Liver (tissue), 9 donors: ENCODE measurements around the gene GC. TPM values are rescaled to one million over a fixed set of nuclear protein-coding genes. Genes with fewer than 3 reads are reported as not detected.

Source experiments
- DNase-seq: peaks from one replicate; pipeline ENCODE4 v3.0.0-alpha.2; 2017; ENCODE audit warnings: low spot score
- H3K27ac ChIP-seq, 2 donors: one replicate each; pipeline ENCODE4 v1.7.0; 2013; ENCODE audit warnings: inconsistent platforms in 2 of 2, low read length in 2 of 2, control low read depth in 1 of 2, low read depth in 1 of 2, mild to moderate bottlenecking in 1 of 2
- H3K27me3 ChIP-seq, 4 donors: one replicate each; pipeline versions ENCODE4 v1.6.1 to v1.7.0; 2013; ENCODE audit warnings: low read length in 3 of 4, inconsistent platforms in 1 of 4, mild to moderate bottlenecking in 1 of 4, moderate library complexity in 1 of 4; ENCODE audit not compliant: control insufficient read depth in 4 of 4, insufficient read depth in 4 of 4
- H3K36me3 ChIP-seq, 4 donors: one replicate each; pipeline versions ENCODE4 v1.6.1 to v1.7.0; 2013; ENCODE audit warnings: low read length in 3 of 4, mild to moderate bottlenecking in 3 of 4, low read depth in 1 of 4, moderate library complexity in 1 of 4; ENCODE audit not compliant: control insufficient read depth in 4 of 4, insufficient read depth in 3 of 4
- H3K4me1 ChIP-seq, 4 donors: one replicate each; pipeline versions ENCODE4 v1.6.1 to v1.7.0; 2013; ENCODE audit warnings: low read length in 3 of 4, mild to moderate bottlenecking in 3 of 4, moderate library complexity in 1 of 4; ENCODE audit not compliant: control insufficient read depth in 4 of 4, insufficient read depth in 4 of 4
- H3K4me3 ChIP-seq, 3 donors: one replicate each; pipeline versions ENCODE4 v1.6.1 to v1.7.0; 2013; ENCODE audit warnings: low read length in 3 of 3, control low read depth in 1 of 3, low read depth in 1 of 3, mild to moderate bottlenecking in 1 of 3
- H3K9ac ChIP-seq, 2 donors: one replicate each; pipeline ENCODE4 v1.7.0; 2013; ENCODE audit warnings: low read length in 2 of 2, mild to moderate bottlenecking in 2 of 2, moderate library complexity in 2 of 2, control low read depth in 1 of 2, low read depth in 1 of 2
- H3K9me3 ChIP-seq, 4 donors: one replicate each; pipeline versions ENCODE4 v1.6.1 to v1.7.0; 2013; ENCODE audit warnings: low read length in 3 of 4; ENCODE audit not compliant: control insufficient read depth in 4 of 4
- EGR1 ChIP-seq, 2 donors: IDR thresholded peaks; 2 replicates each; pipeline ENCODE4 v1.6.1; 2016 to 2018; ENCODE audit warnings: antibody characterized with exemption in 2 of 2, low read depth in 2 of 2
- FOXA1 ChIP-seq: IDR thresholded peaks from 2 replicates; pipeline ENCODE4 v1.6.1; 2016; ENCODE audit warnings: antibody characterized with exemption
- HNF4A ChIP-seq, 2 donors: conservative IDR thresholded peaks; 2 replicates each; pipeline ENCODE4 v1.6.1; 2016; ENCODE audit warnings: antibody characterized with exemption in 2 of 2, mild to moderate bottlenecking in 2 of 2
- HNF4G ChIP-seq: IDR thresholded peaks from 2 replicates; pipeline ENCODE4 v1.6.1; 2016; ENCODE audit warnings: antibody characterized with exemption
- RXRA ChIP-seq, 2 donors: IDR thresholded peaks; 2 replicates each; pipeline ENCODE4 v1.6.1; 2017 to 2018; ENCODE audit warnings: antibody characterized with exemption in 2 of 2, mild to moderate bottlenecking in 1 of 2
- YY1 ChIP-seq: IDR thresholded peaks from 2 replicates; pipeline ENCODE4 v1.6.1; 2016; ENCODE audit warnings: antibody characterized with exemption, mild to moderate bottlenecking
- WGBS: extraction: QIAGEN DNeasy Blood & Tissue Kit; methylation state at CpG from one replicate; pipeline ENCODE4 v1.1.7; 2013; 5-methylcytosine and 5-hydroxymethylcytosine counted together
- polyA plus RNA-seq, 2 donors: library from polyadenylated mRNA; stranded (reverse) in 1 of 2; unstranded in 1 of 2; fragments of 200-250 nt in 1 of 2; fragments of >200 nt in 1 of 2; fragmentation: Nextera tagmentation in 1 of 2; extraction: Ambion mirVana in 1 of 2; gene quantifications; one replicate each; pipeline versions ENCODE4 v1.2.1 to v1.2.3, GENCODE V29; 2013 to 2015
- total RNA-seq, 2 donors: library from RNA; depleted of rRNA; stranded (reverse); fragments of >200 nt; gene quantifications; one replicate each; pipeline ENCODE4 v1.2.3, GENCODE V29; 2014
- TF ChIP-seq, protein P1 (sequence below): fragments of 150-350 bp; IDR thresholded peaks from 2 replicates; pipeline ENCODE4 v1.5.1; 2017; ENCODE audit warnings: improper control_type of control experiment, low read depth, low read length; ENCODE audit not compliant: missing input control
- donor health status: healthy.
- donor health status: healthy.
- donor health status: healthy.
- donor health status: healthy.
- donor health status: healthy.

Gene GC
- total and polyA plus RNA-seq, 4 donors = 1,801 to 4,674 (median 2,937) TPM

DNA sequence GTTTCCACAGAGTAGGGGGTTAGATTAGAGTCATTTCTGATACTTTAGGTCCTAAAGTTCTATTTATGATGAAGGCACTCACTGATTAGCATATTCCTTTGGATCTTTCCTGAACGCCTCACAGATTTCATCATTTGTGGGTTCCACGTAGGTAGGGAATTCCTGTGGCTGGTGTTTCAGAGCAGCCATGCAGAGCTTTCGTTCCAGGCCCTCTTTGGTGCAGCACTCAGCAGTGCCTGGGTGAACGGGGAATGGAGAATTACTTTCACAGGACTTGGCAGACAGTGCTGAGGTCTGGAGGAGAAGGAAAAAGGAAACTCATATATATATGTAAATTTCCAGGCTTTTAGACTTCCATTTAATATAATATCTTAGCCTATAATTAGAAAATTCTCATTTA is 18.5 kb downstream of the GC start:
- no peaks in the 10 kb centered on the region for H3K9me3 ChIP-seq
- H3K9ac ChIP-seq = no peak overlapping the region
- no peak overlapping the region for H3K4me3 ChIP-seq
- peaks cover 6 to 85% (median 49%) of the 10 kb centered on the region in 4 donors for H3K36me3 ChIP-seq
- no peak for DNase-seq
- H3K4me1 ChIP-seq = peaks cover under 1 to 14% (median 7%) of the 10 kb centered on the region in 4 donors
- 83% methylated on average over 4 of the region's 4 CpGs for WGBS
- TF ChIP-seq EGR1 (IDR thresholded peaks at IDR 0.05; ENCODE audit: low read depth in 2 of 2) (no peak), FOXA1 (no peak)
- no peaks in the 10 kb centered on the region for H3K27me3 ChIP-seq
- H3K27ac ChIP-seq = no peak overlapping the region

DNA sequence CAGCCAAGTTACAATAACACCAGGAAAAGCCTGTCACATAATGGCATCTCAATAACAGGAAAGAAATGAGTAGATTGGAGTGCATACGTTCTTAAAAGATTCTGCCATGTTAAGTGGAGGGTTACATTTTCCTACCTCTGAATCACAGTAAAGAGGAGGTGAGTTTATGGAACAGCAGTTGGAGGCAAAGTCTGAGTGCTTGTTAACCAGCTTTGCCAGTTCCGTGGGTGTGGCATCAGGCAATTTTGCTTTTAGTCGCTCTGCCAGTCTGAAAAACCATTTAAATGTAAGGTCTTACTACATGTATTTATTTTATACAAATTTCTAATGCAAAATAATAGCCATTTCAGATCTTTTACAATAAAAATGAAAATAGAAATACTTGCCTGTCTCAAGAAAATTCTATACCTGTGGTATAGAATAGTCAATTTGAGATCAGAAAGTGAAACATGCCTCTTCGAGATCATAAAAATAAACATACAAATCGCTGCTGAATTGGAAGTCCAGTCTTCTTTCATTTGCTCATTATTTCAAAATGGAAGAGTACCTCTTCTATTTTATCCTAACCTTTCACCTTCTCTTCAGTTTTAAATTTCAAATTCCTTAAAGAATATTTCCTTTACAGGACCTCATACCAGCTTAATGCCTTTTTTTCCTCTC is 31.4 kb downstream of the GC start:
- Histone ChIP-seq H3K27me3 (no peaks in the 10 kb centered on the region), H3K27ac (no peak overlapping the region), H3K9ac (no peak overlapping the region), H3K4me3 (no peak overlapping the region), H3K36me3 (peaks cover 7 to 84% (median 72%) of the 10 kb centered on the region in 4 donors), H3K9me3 (no peaks in the 10 kb centered on the region), H3K4me1 (peaks cover 0 to 3% (median 0%) of the 10 kb centered on the region in 4 donors)
- TF ChIP-seq HNF4A (conservative IDR thresholded peaks at IDR 0.05) (no peak), RXRA (IDR thresholded peaks at IDR 0.05) (no peak), FOXA1 (no peak), HNF4G (no peak)
- DNase-seq = no peak
- WGBS = 71% methylated on average over 5 of the region's 5 CpGs

DNA sequence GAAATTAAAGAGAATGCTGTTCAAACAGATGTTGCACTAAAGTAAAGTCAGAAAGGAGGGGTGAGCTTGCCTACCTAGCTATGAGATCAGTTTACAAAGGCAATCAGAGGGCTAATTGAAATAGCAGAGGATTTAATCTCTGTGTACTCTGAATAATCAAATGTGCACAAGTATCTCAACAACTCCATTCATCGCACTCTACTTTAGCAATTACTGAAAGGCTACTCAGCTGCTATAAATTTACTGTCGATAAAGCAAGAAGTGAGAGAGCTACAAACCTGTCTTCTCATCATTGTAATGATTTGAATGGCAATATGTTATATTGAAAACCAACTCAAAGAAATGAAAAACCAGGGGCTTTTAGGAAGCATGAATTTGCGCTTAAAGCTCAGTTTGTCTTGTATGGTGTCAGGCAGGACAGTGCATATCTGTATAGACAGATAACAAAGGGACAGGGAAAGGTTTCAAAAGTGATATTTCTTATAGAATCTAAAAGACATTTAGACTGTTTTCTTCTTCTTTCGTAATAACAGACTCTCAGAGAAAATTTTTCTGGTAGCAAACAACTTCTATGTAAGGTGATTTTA is 34.8 kb downstream of the GC start:
- peaks cover 0 to 2% (median 0%) of the 10 kb centered on the region in 4 donors for H3K4me1 ChIP-seq
- no peaks in the 10 kb centered on the region for H3K9me3 ChIP-seq
- H3K9ac ChIP-seq = no peak overlapping the region
- no peaks in the 10 kb centered on the region for H3K27me3 ChIP-seq
- TF ChIP-seq, protein P1, sequence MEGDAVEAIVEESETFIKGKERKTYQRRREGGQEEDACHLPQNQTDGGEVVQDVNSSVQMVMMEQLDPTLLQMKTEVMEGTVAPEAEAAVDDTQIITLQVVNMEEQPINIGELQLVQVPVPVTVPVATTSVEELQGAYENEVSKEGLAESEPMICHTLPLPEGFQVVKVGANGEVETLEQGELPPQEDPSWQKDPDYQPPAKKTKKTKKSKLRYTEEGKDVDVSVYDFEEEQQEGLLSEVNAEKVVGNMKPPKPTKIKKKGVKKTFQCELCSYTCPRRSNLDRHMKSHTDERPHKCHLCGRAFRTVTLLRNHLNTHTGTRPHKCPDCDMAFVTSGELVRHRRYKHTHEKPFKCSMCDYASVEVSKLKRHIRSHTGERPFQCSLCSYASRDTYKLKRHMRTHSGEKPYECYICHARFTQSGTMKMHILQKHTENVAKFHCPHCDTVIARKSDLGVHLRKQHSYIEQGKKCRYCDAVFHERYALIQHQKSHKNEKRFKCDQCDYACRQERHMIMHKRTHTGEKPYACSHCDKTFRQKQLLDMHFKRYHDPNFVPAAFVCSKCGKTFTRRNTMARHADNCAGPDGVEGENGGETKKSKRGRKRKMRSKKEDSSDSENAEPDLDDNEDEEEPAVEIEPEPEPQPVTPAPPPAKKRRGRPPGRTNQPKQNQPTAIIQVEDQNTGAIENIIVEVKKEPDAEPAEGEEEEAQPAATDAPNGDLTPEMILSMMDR = no peak
- TF ChIP-seq FOXA1 (no peak), EGR1 (IDR thresholded peaks at IDR 0.05; ENCODE audit: low read depth in 2 of 2) (no peak)
- no peak overlapping the region for H3K4me3 ChIP-seq
- WGBS = 91% methylated on average over 4 of the region's 4 CpGs
- H3K27ac ChIP-seq = no peak overlapping the region
- no peak for DNase-seq
- H3K36me3 ChIP-seq = peaks cover 7 to 84% (median 79%) of the 10 kb centered on the region in 4 donors

DNA sequence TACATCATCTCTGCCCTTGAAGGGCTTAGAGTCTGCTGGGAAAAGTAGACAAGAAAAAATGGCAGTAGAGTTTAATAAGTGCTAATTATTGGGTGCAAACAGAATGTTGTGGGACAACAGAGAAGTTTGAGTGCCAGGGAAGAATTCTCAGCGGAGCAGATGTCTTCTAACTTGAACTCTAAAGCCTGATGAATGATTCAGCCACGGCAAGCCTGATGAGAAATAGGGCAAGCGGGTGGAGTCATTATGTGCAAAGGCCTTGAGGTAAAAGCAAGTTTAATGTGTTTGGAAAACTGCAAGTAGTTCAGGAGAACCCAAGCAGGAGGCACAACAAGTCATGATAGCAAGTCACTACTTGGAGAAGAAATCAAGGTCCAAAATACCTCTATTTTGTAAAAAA is 37.5 kb downstream of the GC start:
- Histone ChIP-seq H3K27me3 (no peaks in the 10 kb centered on the region), H3K27ac (no peak overlapping the region), H3K4me1 (no peaks in the 10 kb centered on the region), H3K36me3 (peaks cover 2 to 86% (median 79%) of the 10 kb centered on the region in 4 donors), H3K4me3 (no peak overlapping the region), H3K9ac (no peak overlapping the region), H3K9me3 (no peaks in the 10 kb centered on the region)
- DNase-seq = no peak
- TF ChIP-seq YY1 = no peak
- 84% methylated on average over 3 of the region's 3 CpGs for WGBS
